ENCODE data around the gene SNAI3. TPM values are rescaled to one million over a fixed set of nuclear protein-coding genes. Genes with fewer than 3 reads are reported as not detected.

Gene SNAI3
- total and polyA plus RNA-seq, 2 of the 8 experiments (the other 6 are each of a cell fraction or from before 2014, with no cell fraction given) = 8.5 to 13.3 TPM

- no peak overlapping the region for H3K23ac ChIP-seq (ENCODE audit: insufficient read length)
- peak overlapping the region; percentile 66; the same call in 1 of the 2 replicates for H2BK5ac ChIP-seq (ENCODE audit: low read depth, low read length)
- no peak overlapping the region for H3K4me3 ChIP-seq (ENCODE audit: extremely low read depth in 1 of 4, insufficient read depth in 2 of 4, low read depth in 3 of 4, low read length in 4 of 4)
- H2BK120ac ChIP-seq (replicated peaks; ENCODE audit: low read depth, low read length) = no peak overlapping the region
- H3K18ac ChIP-seq (ENCODE audit: extremely low read depth, low read length) = no peak overlapping the region
- no peak overlapping the region for H3K14ac ChIP-seq (ENCODE audit: insufficient read length)
- WGBS, 2 experiments (ENCODE audit: extremely low coverage in 1 of 2, insufficient coverage in 1 of 2, insufficient read length in 1 of 2, insufficient replicate concordance in 2 of 2, low coverage in 1 of 2, low lambda C conversion rate in 2 of 2, missing lambda C conversion rate in 1 of 2) = 85% methylated on average over 15 of the region's 23 CpGs; no CpG with 5 or more reads in 1 of the 2 experiments
- FAIRE-seq = no peak
- POLR2A ChIA-PET (ENCODE audit: partially characterized antibody) = interaction anchor here (1.2 to 1.7 kb wide), 2 partner anchors 13 to 35 kb away, joined by 5 to 6 read pairs; no protein-coding TSS in a partner anchor
- no peak overlapping the region for H2BK12ac ChIP-seq (ENCODE audit: low read depth, low read length)
- no peak overlapping the region for H2BK20ac ChIP-seq (ENCODE audit: low read length)
- H3K79me2 ChIP-seq (ENCODE audit: control insufficient read depth in 1 of 2, insufficient read depth in 2 of 2, low read length in 2 of 2) = no peaks in the 10 kb centered on the region; a peak in 1 of 4 replicates
- no peak overlapping the region for H2AK5ac ChIP-seq (ENCODE audit: low read depth, low read length)
- no peak overlapping the region for H3K56ac ChIP-seq (replicated peaks; ENCODE audit: insufficient read length, low read depth, low read length)
- H4K8ac ChIP-seq (ENCODE audit: extremely low read depth, insufficient read depth, low read length) = peak overlapping the region; percentile 21; the same call in 1 of the 2 replicates
- peaks cover 2 to 8% of the 10 kb centered on the region in 2 experiments for H4K20me1 ChIP-seq (replicated peaks in 1 of 2; ENCODE audit: control insufficient read depth in 1 of 2, insufficient read depth in 2 of 2, low read length in 2 of 2)
- peaks cover 0 to 8% (median 2%) of the 10 kb centered on the region in 4 experiments; a peak in 3 of 7 replicates for H3K4me1 ChIP-seq (replicated peaks in 1 of 4; ENCODE audit: control insufficient read depth in 3 of 4, insufficient read depth in 4 of 4, low read length in 3 of 4)
- H3K4me2 ChIP-seq (ENCODE audit: insufficient read depth in 1 of 2, low read depth in 2 of 2, low read length in 2 of 2) = no peak overlapping the region
- H2BK15ac ChIP-seq (ENCODE audit: low read length) = no peak overlapping the region
- no peak overlapping the region for H4K5ac ChIP-seq (ENCODE audit: insufficient read length, low read depth, low read length)
- no peak overlapping the region for H2AFZ ChIP-seq (ENCODE audit: low read length)
- H3K79me1 ChIP-seq (ENCODE audit: low read depth, low read length) = peaks cover 8% of the 10 kb centered on the region
- no peaks in the 10 kb centered on the region for H3K9me3 ChIP-seq (ENCODE audit: insufficient read depth in 2 of 2, low read depth in 1 of 2, low read length in 1 of 2)
- DNase-seq (ENCODE audit: low read depth in 1 of 2, low spot score in 2 of 2) = no peak
- H3K27me3 ChIP-seq (replicated peaks in 1 of 4; ENCODE audit: control insufficient read depth in 3 of 4, extremely low read depth in 1 of 4, insufficient read depth in 3 of 4, low read length in 3 of 4) = no peaks in the 10 kb centered on the region
- H3K27ac ChIP-seq (ENCODE audit: low read depth, low read length) = no peak overlapping the region
- peaks cover 0 to 5% (median 0%) of the 10 kb centered on the region in 4 experiments; a peak in 1 of 8 replicates for H3K36me3 ChIP-seq (ENCODE audit: control insufficient read depth in 2 of 4, insufficient read depth in 4 of 4, low read length in 3 of 4)
- H3K4ac ChIP-seq (replicated peaks; ENCODE audit: insufficient read length, low read depth, low read length) = no peak overlapping the region
- CTCF ChIA-PET (ENCODE audit: partially characterized antibody) = no interaction called here
- H3K9ac ChIP-seq (replicated peaks in 1 of 4; ENCODE audit: extremely low read depth in 1 of 4, low read depth in 3 of 4, low read length in 3 of 4) = no peak overlapping the region
- H3K23me2 ChIP-seq (ENCODE audit: low read depth, low read length) = peaks cover 7% of the 10 kb centered on the region; the same call in 1 of the 2 replicates
- no peak overlapping the region for H4K91ac ChIP-seq (replicated peaks; ENCODE audit: insufficient read length, low read length)
- TF ChIP-seq RXRA (IDR thresholded peaks at IDR 0.05; ENCODE audit: insufficient read depth, low read depth, low read length) (no peak), NANOG (IDR thresholded peaks at IDR 0.05; ENCODE audit: insufficient read depth, low read depth, low read length, poor library complexity, severe bottlenecking) (no peak), MAFK (IDR thresholded peaks at IDR 0.05; ENCODE audit: low read depth, low read length) (no peak), NRF1 (IDR thresholded peaks at IDR 0.05; ENCODE audit: low read depth, low read length) (no peak), TBP (IDR thresholded peaks at IDR 0.05; ENCODE audit: low read depth, low read length) (no peak), CHD2 (IDR thresholded peaks at IDR 0.05; ENCODE audit: low read length) (no peak), HDAC6 (IDR thresholded peaks at IDR 0.05; ENCODE audit: low read depth, low read length) (no peak), HDAC2 (IDR thresholded peaks at IDR 0.05; ENCODE audit: borderline replicate concordance in 1 of 2, low read depth in 2 of 2, low read length in 2 of 2) (no peak), CTCF (IDR thresholded peaks at IDR 0.05; ENCODE audit: control extremely low read depth in 1 of 3, insufficient read depth in 1 of 3, low read depth in 1 of 3, low read length in 3 of 3) (no peak), EP300 (IDR thresholded peaks at IDR 0.05; ENCODE audit: borderline replicate concordance in 1 of 2, low read depth in 2 of 2, low read length in 2 of 2) (no peak), KDM1A (IDR thresholded peaks at IDR 0.05; ENCODE audit: borderline replicate concordance, low read length) (no peak)
Observed at GRCh38 chr16:88645941-88646340, 40.4 kb downstream of the SNAI3 start.

All from H1 (cell line).